ENCODE data around the gene MTA2.
A peak's percentile ranks its signal among the peaks of the same experiment; 100 is the strongest.

MTA2 gene

GRCh38 chr11:62612366-62613290, 11.0 kb upstream of the MTA2 start, which contains the start of the genes EML3 and ROM1:
TSS of gene EML3 (minus strand) at chr11:62612775. CDS start at chr11:62612457, 318 bp downstream.
TSS of gene ROM1 (plus strand) at chr11:62613257. CDS start at chr11:62613282, 25 bp downstream.
- peak; percentile 80 to 93 (median 88) for DNase-seq

- peak; percentile 13 to 60 (median 46) for DNase-seq
Measured at GRCh38 chr11:62611705-62612365, 10.2 kb upstream of the MTA2 start.

- DNase-seq, result no peak
Measured at GRCh38 chr11:62610814-62611704, 9.4 kb upstream of the MTA2 start.

- no peak for DNase-seq
Measured at GRCh38 chr11:62610403-62610802, 8.7 kb upstream of the MTA2 start.

GRCh38 chr11:62608776-62609175, 7.1 kb upstream of the MTA2 start:
- no peak for DNase-seq

- peak; percentile 68 to 71 (median 69) for DNase-seq
Measured at GRCh38 chr11:62607714-62608113, 6.0 kb upstream of the MTA2 start.

GRCh38 chr11:62605902-62606301, 4.2 kb upstream of the MTA2 start:
- no peak for DNase-seq

GRCh38 chr11:62605467-62605866, 3.8 kb upstream of the MTA2 start:
- no peak for DNase-seq

- no peak for DNase-seq
Measured at GRCh38 chr11:62604460-62605120, 2.9 kb upstream of the MTA2 start.

- DNase-seq, result no peak
Measured at GRCh38 chr11:62603776-62604299, 2.2 kb upstream of the MTA2 start.

GRCh38 chr11:62603072-62603408, 1.4 kb upstream of the MTA2 start:
- DNase-seq, result no peak

- DNase-seq, result peak in 3 of 4 experiments; percentile 33 to 65 (median 44)
Measured at GRCh38 chr11:62602141-62603071, 741 bp upstream of the MTA2 start.

GRCh38 chr11:62601122-62601371, 618 bp downstream of the MTA2 start:
- peak; percentile 24 to 78 (median 57) for DNase-seq

GRCh38 chr11:62600367-62601121, 1.1 kb downstream of the MTA2 start:
- no peak for DNase-seq

- DNase-seq, result no peak
Measured at GRCh38 chr11:62599901-62600300, 1.8 kb downstream of the MTA2 start.

- DNase-seq, result peak; percentile 93 to 98 (median 96)
Measured at GRCh38 chr11:62599069-62599696, 2.5 kb downstream of the MTA2 start.

GRCh38 chr11:62595124-62595523, 6.5 kb downstream of the MTA2 start:
- no peak for DNase-seq

- peak; percentile 89 to 95 (median 92) for DNase-seq
Measured at GRCh38 chr11:62593434-62594044, 8.1 kb downstream of the MTA2 start.

GRCh38 chr11:62592989-62593421, 8.7 kb downstream of the MTA2 start:
- DNase-seq, result no peak
